ENCODE data around the gene ECT2.

DNA sequence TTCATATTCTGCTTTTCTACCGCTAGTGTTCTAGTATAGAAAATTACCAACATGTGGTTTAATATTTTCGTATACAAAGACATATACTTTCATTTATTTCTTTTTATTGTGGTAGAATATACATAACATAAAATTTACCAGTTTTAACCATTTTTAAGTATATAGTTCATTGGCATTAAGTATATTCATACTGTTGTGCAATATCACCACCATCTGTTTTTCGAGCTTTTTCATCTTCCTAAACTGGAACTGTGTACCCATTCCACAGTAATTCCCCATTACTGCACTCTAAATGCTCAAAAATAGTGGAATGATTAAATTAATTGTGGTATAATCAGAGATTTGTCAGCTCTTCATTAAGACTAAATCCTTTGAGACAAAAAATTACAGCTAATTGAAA, 62.9 kb downstream of the ECT2 start:
- TF ChIP-seq FOXK2 (IDR thresholded peaks at IDR 0.05): no peak
- no peak for TF ChIP-seq SP1 (IDR thresholded peaks at IDR 0.05)
- TF ChIP-seq SUZ12 (IDR thresholded peaks at IDR 0.05): no peak
- TF ChIP-seq NFRKB (IDR thresholded peaks at IDR 0.05): no peak
- no peak for TF ChIP-seq BHLHE40 (IDR thresholded peaks at IDR 0.05; ENCODE audit: borderline replicate concordance)
- TF ChIP-seq CTBP1 (IDR thresholded peaks at IDR 0.05; ENCODE audit: borderline replicate concordance): no peak
- TF ChIP-seq LEF1 (IDR thresholded peaks at IDR 0.05; ENCODE audit: borderline replicate concordance): no peak
- no peak for TF ChIP-seq ELF4 (IDR thresholded peaks at IDR 0.05)
- no peak for TF ChIP-seq FOXA1 (IDR thresholded peaks at IDR 0.05)
- TF ChIP-seq L3MBTL2 (conservative IDR thresholded peaks at IDR 0.05): no peak

Data from HEK293T (cell line).